ENCODE data around the gene CDK14. TPM values are rescaled to one million over a fixed set of nuclear protein-coding genes. Genes with fewer than 3 reads are reported as not detected.

Gene CDK14
- total RNA-seq, result 10 to 100 TPM in 1 of 2 donors, 1 to 10 TPM in 1; 9.5 to 12.4 TPM
- polyA plus RNA-seq, result 1 to 10 TPM; 4.2 to 5.3 TPM

DNA sequence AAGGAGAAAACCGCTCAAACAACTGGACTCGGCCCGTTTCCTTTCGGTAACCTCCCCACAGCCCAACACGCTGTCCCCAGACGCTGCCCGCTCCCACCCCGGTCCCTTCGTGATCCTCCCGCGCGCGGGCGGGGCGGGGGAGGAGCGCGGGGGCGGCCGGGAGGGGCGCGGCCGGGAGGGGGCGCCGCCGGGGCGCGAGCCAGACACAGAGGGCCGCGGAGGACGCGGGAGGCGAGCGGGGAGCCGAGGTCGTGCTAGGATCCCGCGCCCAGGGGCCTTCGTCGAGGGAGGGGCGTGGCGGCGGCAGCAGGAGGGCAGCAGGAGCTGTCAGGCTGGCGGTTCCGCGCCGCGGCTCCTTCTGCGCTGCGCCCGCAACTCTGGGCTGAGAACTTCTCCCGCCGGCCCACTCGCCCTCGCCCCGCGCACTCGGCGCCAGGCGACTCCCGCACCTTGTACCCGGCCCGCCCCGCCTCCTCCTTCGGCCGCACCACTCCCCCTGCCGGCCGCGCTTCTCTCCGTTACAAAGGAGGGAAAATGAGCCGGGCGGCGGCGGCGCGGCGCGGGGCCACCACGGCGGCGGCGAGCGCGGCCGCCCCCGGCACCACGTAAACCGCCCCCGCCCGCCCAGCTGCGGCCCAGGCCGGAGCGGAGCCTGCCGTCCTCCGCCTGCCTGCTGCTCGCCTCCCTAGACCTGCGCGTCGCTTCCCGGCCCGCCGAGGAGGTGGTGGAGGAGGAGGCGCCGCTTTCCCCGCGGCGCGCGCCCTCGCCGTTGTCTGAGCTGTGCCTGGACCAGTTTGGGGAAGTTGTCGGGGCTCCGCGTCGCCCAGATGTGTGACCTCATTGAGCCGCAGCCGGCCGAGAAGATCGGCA lies at the start of gene CDK14:
Gene CDK14, plus strand, starts transcription at position 521 of the 870 bp plus-strand sequence. Its CDS starts 307 bp downstream, at position 828.
- TF ChIP-seq, protein P1, sequence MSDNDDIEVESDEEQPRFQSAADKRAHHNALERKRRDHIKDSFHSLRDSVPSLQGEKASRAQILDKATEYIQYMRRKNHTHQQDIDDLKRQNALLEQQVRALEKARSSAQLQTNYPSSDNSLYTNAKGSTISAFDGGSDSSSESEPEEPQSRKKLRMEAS (IDR thresholded peaks at IDR 0.05), result no peak
- TF ChIP-seq, protein P2, sequence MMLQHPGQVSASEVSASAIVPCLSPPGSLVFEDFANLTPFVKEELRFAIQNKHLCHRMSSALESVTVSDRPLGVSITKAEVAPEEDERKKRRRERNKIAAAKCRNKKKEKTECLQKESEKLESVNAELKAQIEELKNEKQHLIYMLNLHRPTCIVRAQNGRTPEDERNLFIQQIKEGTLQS (IDR thresholded peaks at IDR 0.05), result no peak
- TF ChIP-seq SP1 (IDR thresholded peaks at IDR 0.05), result no peak
- TF ChIP-seq, protein P3, sequence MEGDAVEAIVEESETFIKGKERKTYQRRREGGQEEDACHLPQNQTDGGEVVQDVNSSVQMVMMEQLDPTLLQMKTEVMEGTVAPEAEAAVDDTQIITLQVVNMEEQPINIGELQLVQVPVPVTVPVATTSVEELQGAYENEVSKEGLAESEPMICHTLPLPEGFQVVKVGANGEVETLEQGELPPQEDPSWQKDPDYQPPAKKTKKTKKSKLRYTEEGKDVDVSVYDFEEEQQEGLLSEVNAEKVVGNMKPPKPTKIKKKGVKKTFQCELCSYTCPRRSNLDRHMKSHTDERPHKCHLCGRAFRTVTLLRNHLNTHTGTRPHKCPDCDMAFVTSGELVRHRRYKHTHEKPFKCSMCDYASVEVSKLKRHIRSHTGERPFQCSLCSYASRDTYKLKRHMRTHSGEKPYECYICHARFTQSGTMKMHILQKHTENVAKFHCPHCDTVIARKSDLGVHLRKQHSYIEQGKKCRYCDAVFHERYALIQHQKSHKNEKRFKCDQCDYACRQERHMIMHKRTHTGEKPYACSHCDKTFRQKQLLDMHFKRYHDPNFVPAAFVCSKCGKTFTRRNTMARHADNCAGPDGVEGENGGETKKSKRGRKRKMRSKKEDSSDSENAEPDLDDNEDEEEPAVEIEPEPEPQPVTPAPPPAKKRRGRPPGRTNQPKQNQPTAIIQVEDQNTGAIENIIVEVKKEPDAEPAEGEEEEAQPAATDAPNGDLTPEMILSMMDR (IDR thresholded peaks at IDR 0.05; ENCODE audit: low read depth, low read length, missing input control), result peak; percentile 40
- TF ChIP-seq HNF4A (conservative IDR thresholded peaks at IDR 0.05), result peak in 1 of 2 donors; percentile 28
- TF ChIP-seq HNF4G (IDR thresholded peaks at IDR 0.05), result peak; percentile 20
- TF ChIP-seq RAD21 (IDR thresholded peaks at IDR 0.05), result peak; percentile 38 to 48
- no peak for TF ChIP-seq FOXA1 (IDR thresholded peaks at IDR 0.05)
- no peaks in the 10 kb centered on the region for H3K9me3 ChIP-seq (ENCODE audit: control insufficient read depth in 4 of 4, low read length in 3 of 4)
- H3K4me3 ChIP-seq (ENCODE audit: low read depth in 1 of 3, low read length in 3 of 3), result peak within 1 kb of the TSS; percentile 75 to 97 (median 84)
- WGBS, result under 1% methylated on average over 118 of the region's 118 CpGs
- DNase-seq (ENCODE audit: low spot score), result peak; percentile 72
- H3K36me3 ChIP-seq (ENCODE audit: control insufficient read depth in 4 of 4, insufficient read depth in 3 of 4, low read depth in 1 of 4, low read length in 3 of 4), result no peaks in the 10 kb centered on the region
- H3K27ac ChIP-seq (ENCODE audit: low read depth in 1 of 2, low read length in 2 of 2), result peak within 1 kb of the TSS; percentile 89 to 95
- peaks cover 0 to 22% (median 7%) of the 10 kb centered on the region in 4 donors for H3K4me1 ChIP-seq (ENCODE audit: control insufficient read depth in 4 of 4, insufficient read depth in 4 of 4, low read length in 3 of 4)
- H3K9ac ChIP-seq (ENCODE audit: low read depth in 1 of 2, low read length in 2 of 2), result peak within 1 kb of the TSS; percentile 66 to 84
- H3K27me3 ChIP-seq (ENCODE audit: control insufficient read depth in 4 of 4, insufficient read depth in 4 of 4, low read length in 3 of 4), result no peaks in the 10 kb centered on the region

DNA sequence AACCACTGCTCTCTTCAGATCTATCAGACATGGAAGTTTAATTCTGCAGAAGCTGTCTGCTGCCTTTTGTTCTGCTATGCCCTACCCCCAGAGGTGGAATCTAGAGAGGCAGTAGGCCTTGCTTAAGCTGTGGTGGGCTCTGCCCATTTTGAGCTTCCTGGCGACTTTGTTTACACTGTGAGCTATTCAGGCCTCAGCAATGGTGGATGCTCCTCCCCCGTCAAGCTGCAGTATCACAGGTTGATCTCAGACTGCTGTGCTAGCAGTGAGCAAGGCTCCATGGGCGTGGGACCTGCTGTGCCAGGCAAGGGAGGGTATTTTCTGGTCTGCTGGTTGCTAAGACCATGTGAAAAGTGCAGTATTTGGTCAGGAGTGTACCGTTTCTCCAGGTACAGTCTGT lies 45.1 kb upstream of the CDK14 start:
- Histone ChIP-seq H3K27me3 (ENCODE audit: control insufficient read depth in 4 of 4, insufficient read depth in 4 of 4, low read length in 3 of 4) (no peaks in the 10 kb centered on the region), H3K9me3 (ENCODE audit: control insufficient read depth in 4 of 4, low read length in 3 of 4) (no peaks in the 10 kb centered on the region), H3K36me3 (ENCODE audit: control insufficient read depth in 4 of 4, insufficient read depth in 3 of 4, low read depth in 1 of 4, low read length in 3 of 4) (no peaks in the 10 kb centered on the region), H3K4me1 (ENCODE audit: control insufficient read depth in 4 of 4, insufficient read depth in 4 of 4, low read length in 3 of 4) (no peaks in the 10 kb centered on the region), H3K27ac (ENCODE audit: low read depth in 1 of 2, low read length in 2 of 2) (no peak overlapping the region), H3K4me3 (ENCODE audit: low read depth in 1 of 3, low read length in 3 of 3) (no peak overlapping the region), H3K9ac (ENCODE audit: low read depth in 1 of 2, low read length in 2 of 2) (no peak overlapping the region)
- no peak for DNase-seq (ENCODE audit: low spot score)
- TF ChIP-seq HNF4G (IDR thresholded peaks at IDR 0.05) (no peak), YY1 (IDR thresholded peaks at IDR 0.05) (no peak), EGR1 (IDR thresholded peaks at IDR 0.05; ENCODE audit: low read depth in 2 of 2) (no peak), TAF1 (conservative IDR thresholded peaks at IDR 0.05) (no peak), SP1 (IDR thresholded peaks at IDR 0.05) (no peak), JUND (IDR thresholded peaks at IDR 0.05) (no peak), FOXA1 (IDR thresholded peaks at IDR 0.05) (no peak), RXRA (IDR thresholded peaks at IDR 0.05) (no peak), NR2F2 (IDR thresholded peaks at IDR 0.05) (no peak), FOXA2 (IDR thresholded peaks at IDR 0.05) (no peak), HNF4A (conservative IDR thresholded peaks at IDR 0.05) (no peak), GABPA (IDR thresholded peaks at IDR 0.05 in 1 of 2, conservative IDR thresholded peaks at IDR 0.05 in 1 of 2) (no peak), RAD21 (IDR thresholded peaks at IDR 0.05) (no peak)
- TF ChIP-seq, protein P2 (IDR thresholded peaks at IDR 0.05), result no peak
- TF ChIP-seq, protein P3 (IDR thresholded peaks at IDR 0.05; ENCODE audit: low read depth, low read length, missing input control), result no peak
- TF ChIP-seq, protein P4, sequence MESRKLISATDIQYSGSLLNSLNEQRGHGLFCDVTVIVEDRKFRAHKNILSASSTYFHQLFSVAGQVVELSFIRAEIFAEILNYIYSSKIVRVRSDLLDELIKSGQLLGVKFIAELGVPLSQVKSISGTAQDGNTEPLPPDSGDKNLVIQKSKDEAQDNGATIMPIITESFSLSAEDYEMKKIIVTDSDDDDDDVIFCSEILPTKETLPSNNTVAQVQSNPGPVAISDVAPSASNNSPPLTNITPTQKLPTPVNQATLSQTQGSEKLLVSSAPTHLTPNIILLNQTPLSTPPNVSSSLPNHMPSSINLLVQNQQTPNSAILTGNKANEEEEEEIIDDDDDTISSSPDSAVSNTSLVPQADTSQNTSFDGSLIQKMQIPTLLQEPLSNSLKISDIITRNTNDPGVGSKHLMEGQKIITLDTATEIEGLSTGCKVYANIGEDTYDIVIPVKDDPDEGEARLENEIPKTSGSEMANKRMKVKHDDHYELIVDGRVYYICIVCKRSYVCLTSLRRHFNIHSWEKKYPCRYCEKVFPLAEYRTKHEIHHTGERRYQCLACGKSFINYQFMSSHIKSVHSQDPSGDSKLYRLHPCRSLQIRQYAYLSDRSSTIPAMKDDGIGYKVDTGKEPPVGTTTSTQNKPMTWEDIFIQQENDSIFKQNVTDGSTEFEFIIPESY (IDR thresholded peaks at IDR 0.05), result no peak
- TF ChIP-seq, protein P5, sequence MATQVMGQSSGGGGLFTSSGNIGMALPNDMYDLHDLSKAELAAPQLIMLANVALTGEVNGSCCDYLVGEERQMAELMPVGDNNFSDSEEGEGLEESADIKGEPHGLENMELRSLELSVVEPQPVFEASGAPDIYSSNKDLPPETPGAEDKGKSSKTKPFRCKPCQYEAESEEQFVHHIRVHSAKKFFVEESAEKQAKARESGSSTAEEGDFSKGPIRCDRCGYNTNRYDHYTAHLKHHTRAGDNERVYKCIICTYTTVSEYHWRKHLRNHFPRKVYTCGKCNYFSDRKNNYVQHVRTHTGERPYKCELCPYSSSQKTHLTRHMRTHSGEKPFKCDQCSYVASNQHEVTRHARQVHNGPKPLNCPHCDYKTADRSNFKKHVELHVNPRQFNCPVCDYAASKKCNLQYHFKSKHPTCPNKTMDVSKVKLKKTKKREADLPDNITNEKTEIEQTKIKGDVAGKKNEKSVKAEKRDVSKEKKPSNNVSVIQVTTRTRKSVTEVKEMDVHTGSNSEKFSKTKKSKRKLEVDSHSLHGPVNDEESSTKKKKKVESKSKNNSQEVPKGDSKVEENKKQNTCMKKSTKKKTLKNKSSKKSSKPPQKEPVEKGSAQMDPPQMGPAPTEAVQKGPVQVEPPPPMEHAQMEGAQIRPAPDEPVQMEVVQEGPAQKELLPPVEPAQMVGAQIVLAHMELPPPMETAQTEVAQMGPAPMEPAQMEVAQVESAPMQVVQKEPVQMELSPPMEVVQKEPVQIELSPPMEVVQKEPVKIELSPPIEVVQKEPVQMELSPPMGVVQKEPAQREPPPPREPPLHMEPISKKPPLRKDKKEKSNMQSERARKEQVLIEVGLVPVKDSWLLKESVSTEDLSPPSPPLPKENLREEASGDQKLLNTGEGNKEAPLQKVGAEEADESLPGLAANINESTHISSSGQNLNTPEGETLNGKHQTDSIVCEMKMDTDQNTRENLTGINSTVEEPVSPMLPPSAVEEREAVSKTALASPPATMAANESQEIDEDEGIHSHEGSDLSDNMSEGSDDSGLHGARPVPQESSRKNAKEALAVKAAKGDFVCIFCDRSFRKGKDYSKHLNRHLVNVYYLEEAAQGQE (IDR thresholded peaks at IDR 0.05), result no peak
- TF ChIP-seq, protein P1 (IDR thresholded peaks at IDR 0.05), result no peak
- WGBS, result 80% methylated on average over 4 of the region's 4 CpGs
